B cell (primary cell): Measurements from ENCODE around the gene UBE2B. TPM values are rescaled to one million over a fixed set of nuclear protein-coding genes. Genes with fewer than 3 reads are reported as not detected.
"Not testable (repeated sequence)": the region's sequence is repeated elsewhere in the genome, so short reads cannot be mapped to it uniquely, and the experiment has no call there.

ENCODE experiments used
- ATAC-seq: fragments of 200-7000 bp; cut with Tn5 transposase; one replicate; pipeline ENCODE4 v1.10.0; 2021; ENCODE audit warnings: low read depth, mild to moderate bottlenecking, moderate number of reproducible peaks, moderate library complexity
- CTCF ChIA-PET: fragments of 350-600 bp; sonication (Branson Sonifier 250); formaldehyde crosslinking; loops from one replicate; lab custom pipeline; 2021; ENCODE audit warnings: antibody characterized with exemption, inconsistent platforms; lab: Charles Lee
- POLR2A ChIA-PET: fragments of 350-600 bp; sonication (Branson Sonifier 250); formaldehyde crosslinking; loops from one replicate; lab custom pipeline; 2021; ENCODE audit warnings: antibody characterized with exemption; lab: Charles Lee
- DNase-seq: peaks from one replicate; pipeline ENCODE4 v3.0.0; 2013
- H2AFZ ChIP-seq: 2 replicates; pipeline ENCODE4 v1.6.1; 2012; ENCODE audit warnings: mild to moderate bottlenecking, low read depth, low read length; ENCODE audit not compliant: insufficient read depth, poor library complexity, severe bottlenecking
- H3K27ac ChIP-seq, 2 donors: 1 replicate in 1 of 2; 2 replicates in 1 of 2; pipeline ENCODE4 v1.5.1; 2012 to 2013; ENCODE audit warnings: low read length in 2 of 2, mild to moderate bottlenecking in 2 of 2, moderate library complexity in 1 of 2
- H3K27me3 ChIP-seq, 4 experiments: fragments of 200-600 bp in 1 of 4; sonication (generic) in 1 of 4; replicated peaks in 1 of 4; 1 replicate in 2 of 4; 2 replicates in 2 of 4; pipeline versions ENCODE4 v1.6.1 to v1.7.0; 2013 to 2016; ENCODE audit warnings: low read length in 3 of 4, mild to moderate bottlenecking in 2 of 4, mixed read lengths in 1 of 4, moderate library complexity in 1 of 4; ENCODE audit not compliant: insufficient read depth in 4 of 4, control insufficient read depth in 3 of 4; ENCODE audit errors: control extremely low read depth in 1 of 4
- H3K36me3 ChIP-seq, 2 experiments: replicated peaks in 1 of 2; 1 replicate in 1 of 2; 2 replicates in 1 of 2; pipeline versions ENCODE4 v1.6.1 to v1.7.1; 2013; ENCODE audit warnings: low read length in 1 of 2; ENCODE audit not compliant: insufficient read depth in 2 of 2, control insufficient read depth in 1 of 2; ENCODE audit errors: control extremely low read depth in 1 of 2, extremely low read depth in 1 of 2
- H3K4me1 ChIP-seq, 2 donors: fragments of 200-600 bp in 1 of 2; sonication (generic) in 1 of 2; 1 replicate in 1 of 2; 2 replicates in 1 of 2; pipeline versions ENCODE4 v1.5.1 to v1.6.1; 2013 to 2017; ENCODE audit warnings: low read length in 2 of 2; ENCODE audit not compliant: control insufficient read depth in 2 of 2, insufficient read depth in 2 of 2
- H3K4me2 ChIP-seq: replicated peaks from 2 replicates; pipeline ENCODE3; 2012; ENCODE audit warnings: mild to moderate bottlenecking, low read depth, low read length; ENCODE audit not compliant: poor library complexity, severe bottlenecking
- H3K4me3 ChIP-seq, 5 experiments: fragments of 200-600 bp in 1 of 5; sonication (generic) in 1 of 5; 1 replicate in 3 of 5; 2 replicates in 2 of 5; pipeline versions ENCODE4 v1.5.1 to v1.7.0; 2011 to 2016; ENCODE audit warnings: low read length in 4 of 5, mild to moderate bottlenecking in 4 of 5, low read depth in 2 of 5, control low read depth in 1 of 5, moderate library complexity in 1 of 5; ENCODE audit not compliant: insufficient read depth in 1 of 5; ENCODE audit errors: control extremely low read depth in 1 of 5, extremely low read depth in 1 of 5
- H3K79me2 ChIP-seq: fragments of 200-600 bp; sonication (generic); one replicate; pipeline ENCODE4 v1.6.0; 2016; ENCODE audit warnings: low read length; ENCODE audit not compliant: control insufficient read depth, insufficient read depth
- H3K9ac ChIP-seq: fragments of 200-600 bp; sonication (generic); 2 replicates; pipeline ENCODE4 v1.6.1; 2017; ENCODE audit warnings: mild to moderate bottlenecking, low read length, moderate library complexity
- H3K9me3 ChIP-seq, 3 donors: one replicate each; pipeline versions ENCODE4 v1.6.1 to v1.7.1; 2013; ENCODE audit warnings: low read length in 2 of 3; ENCODE audit not compliant: control insufficient read depth in 2 of 3, insufficient read depth in 1 of 3; ENCODE audit errors: control extremely low read depth in 1 of 3
- H4K20me1 ChIP-seq: 2 replicates; pipeline ENCODE4 v1.6.0; 2012; ENCODE audit warnings: mild to moderate bottlenecking, low read length; ENCODE audit not compliant: insufficient read depth, control insufficient read depth, poor library complexity, severe bottlenecking
- H3K27ac Mint-ChIP-seq: one replicate; pipeline ENCODE4 v1.8.0; 2021; ENCODE audit warnings: mixed read lengths
- H3K27me3 Mint-ChIP-seq: one replicate; pipeline ENCODE4 v1.8.0; 2021; ENCODE audit warnings: mixed read lengths
- H3K4me1 Mint-ChIP-seq: one replicate; pipeline ENCODE4 v1.8.0; 2021; ENCODE audit warnings: mixed read lengths
- H3K4me3 Mint-ChIP-seq: one replicate; pipeline ENCODE4 v1.8.0; 2021; ENCODE audit warnings: mixed read lengths
- H3K9me3 Mint-ChIP-seq: one replicate; pipeline ENCODE4 v1.8.0; 2022; ENCODE audit warnings: mixed read lengths; ENCODE audit not compliant: insufficient read depth
- WGBS: methylation state at CpG from one replicate; pipeline ENCODE4 v1.1.5; 2013; ENCODE audit warnings: missing lambda C conversion rate; ENCODE audit not compliant: insufficient coverage; 5-methylcytosine and 5-hydroxymethylcytosine counted together
- intact Hi-C: fragments of 100-400 bp; cut with micrococcal nuclease; formaldehyde crosslinking; loops from one replicate; pipeline ENCODE4 v1.10.0; 2022
- polyA plus RNA-seq: library from polyadenylated mRNA; depleted of rRNA; stranded (reverse); fragments of >200 nt; gene quantifications from 2 replicates; pipeline ENCODE4 v1.2.3, GENCODE V29; 2012
- total RNA-seq, 2 donors: library from RNA; stranded (reverse); fragments of 120-200 nt in 1 of 2; gene quantifications; 1 replicate in 1 of 2; 2 replicates in 1 of 2; pipeline versions ENCODE4 v1.2.3 to v1.2.4, GENCODE V29; 2013 to 2022

The UBE2B gene
- total and polyA plus RNA-seq, 2 donors (not counting 1 experiment from before 2014, with no cell fraction given): 23.0 to 106 TPM

- H3K9ac ChIP-seq, H2AFZ ChIP-seq, H3K36me3 ChIP-seq, H3K4me1 Mint-ChIP-seq, DNase-seq, H4K20me1 ChIP-seq, H3K4me3 Mint-ChIP-seq, H3K9me3 Mint-ChIP-seq, H3K27ac ChIP-seq, H3K27ac Mint-ChIP-seq, H3K27me3 ChIP-seq, H3K27me3 Mint-ChIP-seq, H3K79me2 ChIP-seq, H3K9me3 ChIP-seq, H3K4me1 ChIP-seq, intact Hi-C loops, ATAC-seq, H3K4me2 ChIP-seq, H3K4me3 ChIP-seq: not testable (repeated sequence)
- WGBS: 100% methylated on average over 3 of the region's 3 CpGs
- ChIA-PET POLR2A (interaction anchor here (0.5 kb wide), 1 partner anchor 637 kb away, joined by 9 read pairs; no protein-coding TSS in a partner anchor), CTCF (interaction anchor here (0.7 kb wide), 1 partner anchor 165 kb away, joined by 3 read pairs; no protein-coding TSS in a partner anchor)
Measured at GRCh38 chr5:134343500-134343899, 27.9 kb upstream of the UBE2B start.

- H3K27me3 ChIP-seq, H3K27ac ChIP-seq, H3K79me2 ChIP-seq, POLR2A ChIA-PET, H3K4me2 ChIP-seq, H3K36me3 ChIP-seq, H4K20me1 ChIP-seq, H3K9me3 Mint-ChIP-seq, H2AFZ ChIP-seq, H3K9ac ChIP-seq, H3K4me1 Mint-ChIP-seq, H3K27me3 Mint-ChIP-seq, H3K4me1 ChIP-seq, DNase-seq, H3K9me3 ChIP-seq, H3K4me3 ChIP-seq, ATAC-seq, CTCF ChIA-PET, H3K4me3 Mint-ChIP-seq, intact Hi-C loops, H3K27ac Mint-ChIP-seq: not testable (repeated sequence)
- WGBS: 100% methylated on average over 2 of the region's 3 CpGs
Measured at GRCh38 chr5:134345476-134345875, 25.9 kb upstream of the UBE2B start.
